Activated CD8-positive, alpha-beta memory T cell treated with anti-CD3 and anti-CD28 coated beads, Interleukin-2, amount 50 U/mL, for 48 hours (primary cell): Measurements from ENCODE around the gene RNF144A.

ENCODE experiments used
- DNase-seq: peaks from one replicate; pipeline ENCODE4 v3.0.0-alpha.2; 2020

The RNF144A gene

DNA sequence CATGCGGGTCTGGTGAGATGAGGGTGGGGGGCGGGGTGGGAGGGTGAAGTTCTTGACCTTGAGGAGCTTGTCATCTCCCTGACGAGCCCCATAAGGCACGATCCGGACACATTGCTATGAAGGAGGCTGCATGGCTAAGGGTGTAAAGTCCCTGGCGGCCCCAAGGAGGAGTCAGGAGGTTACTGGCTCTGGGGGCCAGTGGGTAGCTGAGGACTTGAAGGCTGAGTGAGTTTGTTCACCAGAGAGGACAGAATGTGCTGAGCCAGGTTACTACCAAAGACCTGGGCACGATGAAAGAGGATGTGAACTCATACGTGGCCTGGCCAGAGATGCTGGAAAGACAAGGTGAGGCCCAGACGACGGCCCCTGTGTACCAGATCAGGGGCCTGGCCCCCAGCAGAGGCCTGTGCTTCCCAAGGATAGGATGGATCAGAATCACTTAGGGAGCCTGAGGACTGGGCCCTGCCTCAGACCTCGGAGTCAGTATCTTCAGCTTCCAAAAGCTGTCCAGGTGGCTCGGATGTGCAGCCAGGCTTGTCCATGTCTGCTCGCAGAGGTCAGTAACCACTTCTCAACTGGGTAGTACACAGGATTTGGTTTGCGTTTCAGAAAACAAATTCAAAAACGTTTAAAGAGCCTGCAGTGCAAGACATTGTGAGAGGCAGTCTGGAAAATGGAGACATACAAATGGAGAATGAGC lies 110.9 kb downstream of the RNF144A start:
- DNase-seq, result no peak

DNA sequence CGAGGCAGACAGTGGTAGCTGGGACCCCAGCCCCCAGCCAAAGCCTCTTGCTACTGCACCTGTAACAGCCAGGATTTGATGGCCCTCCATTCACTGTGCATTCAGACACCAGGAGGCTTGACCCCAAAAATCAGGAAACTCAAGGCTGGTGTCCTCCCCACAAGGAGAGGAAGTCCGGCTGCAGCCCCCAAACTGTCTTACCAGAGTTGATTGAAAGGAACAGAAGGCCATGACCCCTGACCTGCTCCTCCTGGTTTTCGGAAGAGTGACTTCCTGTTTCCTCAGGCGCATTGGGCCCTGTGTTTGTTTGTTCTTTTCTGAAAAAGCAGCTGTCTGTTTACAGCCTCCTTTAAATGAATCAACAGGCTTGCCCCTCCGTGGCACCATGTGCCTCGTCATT lies 111.6 kb downstream of the RNF144A start:
- DNase-seq, result no peak

DNA sequence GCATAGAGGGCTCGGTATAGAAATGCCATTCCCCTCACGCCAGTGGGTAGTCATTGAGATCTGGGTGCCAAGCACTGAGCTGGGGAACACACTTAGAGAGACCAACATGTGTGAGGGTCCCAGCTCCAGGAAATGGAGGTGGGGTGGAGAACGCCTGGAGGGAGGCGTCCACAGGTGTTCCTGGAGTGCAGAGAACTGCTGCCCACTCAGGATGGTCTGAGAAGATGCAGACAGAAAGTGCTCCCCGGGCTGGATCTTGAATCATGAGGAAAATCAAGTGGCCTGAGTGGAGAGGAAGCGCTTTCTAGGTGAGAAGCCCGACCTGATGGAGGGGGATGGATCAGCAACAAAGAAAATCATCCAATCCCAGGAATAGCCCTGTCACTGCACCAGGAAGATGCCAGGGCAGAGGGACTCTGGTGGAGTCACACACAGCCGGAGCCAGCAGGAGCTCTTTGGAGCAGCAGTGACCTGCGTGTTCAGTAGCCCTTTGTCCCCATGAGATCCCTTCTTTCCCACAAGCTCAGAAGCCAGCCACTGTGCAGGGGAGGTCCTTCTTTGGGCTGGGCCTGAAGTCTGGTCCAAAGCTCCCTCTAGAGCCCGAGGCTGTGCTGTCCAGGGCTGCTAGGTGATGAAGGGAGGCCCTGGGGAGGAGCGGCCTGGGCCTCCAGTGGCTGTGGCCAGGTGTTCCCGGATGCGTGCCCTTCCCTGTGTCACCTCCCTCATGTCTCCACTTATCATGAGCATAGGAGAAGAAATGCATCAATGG lies 112.3 kb downstream of the RNF144A start:
- DNase-seq, result no peak

DNA sequence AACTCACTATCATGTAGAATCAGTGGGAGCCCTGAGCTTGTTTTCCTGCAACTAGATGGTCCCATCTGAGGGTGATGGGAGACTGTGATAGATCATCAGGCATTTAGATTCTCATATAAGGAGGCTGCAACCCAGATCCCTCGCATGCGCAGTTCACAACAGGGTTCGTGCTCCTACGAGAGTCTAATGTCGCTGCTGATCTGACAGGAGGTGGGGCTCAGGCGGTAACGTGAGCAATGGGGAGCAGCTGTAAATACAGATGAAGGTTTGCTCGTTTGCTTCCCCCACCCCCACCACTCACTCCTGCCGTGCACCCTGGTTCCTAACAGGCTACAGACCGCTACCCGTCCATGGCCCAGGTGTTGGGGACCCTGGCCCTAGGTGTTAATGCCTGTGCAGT lies 113.6 kb downstream of the RNF144A start:
- DNase-seq, result no peak

DNA sequence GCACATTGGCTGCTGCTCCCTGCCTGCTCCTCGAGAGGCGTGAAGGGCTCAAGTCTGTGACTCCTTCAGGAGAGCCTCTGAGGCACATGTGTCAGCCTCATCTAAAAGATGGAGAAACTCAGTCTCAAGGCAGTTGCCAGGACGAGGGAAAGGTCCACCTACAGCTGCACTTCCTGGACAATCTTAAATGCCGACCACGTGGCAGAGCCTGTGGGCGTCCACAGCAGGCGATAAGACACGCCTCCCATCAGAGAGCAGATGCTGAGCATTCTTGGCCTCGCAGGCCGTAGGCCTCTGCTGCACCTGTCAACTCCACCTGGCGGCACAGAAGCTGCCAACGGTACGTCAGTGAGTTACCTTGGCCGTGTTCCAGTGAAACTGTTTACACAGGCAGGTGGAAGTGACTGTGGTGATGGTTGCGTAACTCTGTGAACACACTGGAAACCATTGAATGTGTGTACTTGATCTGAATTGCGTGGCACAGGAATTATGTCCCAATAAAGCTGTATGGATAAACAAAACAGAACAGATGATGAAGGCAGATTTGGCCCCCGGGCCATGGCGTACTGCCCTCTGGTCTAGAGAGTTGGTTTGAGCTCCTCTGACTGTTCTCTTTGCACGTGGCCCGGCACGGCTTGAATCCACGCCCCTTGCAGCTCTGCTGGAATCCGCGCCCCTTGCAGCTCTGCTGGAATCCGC lies 114.5 kb downstream of the RNF144A start:
- DNase-seq, result no peak

DNA sequence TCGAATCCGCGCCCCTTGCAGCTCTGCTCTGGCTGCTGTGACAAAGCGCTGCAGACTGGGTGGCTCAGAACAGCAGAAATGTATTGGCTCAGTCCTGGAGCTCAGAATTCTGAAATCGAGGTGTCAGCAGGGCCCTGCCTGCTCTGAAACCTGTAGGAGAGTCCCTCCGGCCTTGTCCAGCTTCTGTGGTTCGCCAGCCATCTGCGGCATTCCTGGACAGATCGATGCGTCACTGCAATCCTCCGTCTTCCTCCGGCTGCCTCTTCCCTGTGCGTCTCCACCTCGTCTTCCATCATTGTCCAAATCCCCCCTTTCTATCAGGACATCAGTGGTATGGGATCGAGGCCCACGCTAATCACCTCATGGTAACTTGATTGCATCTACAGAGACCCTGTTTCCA lies 115.2 kb downstream of the RNF144A start:
- DNase-seq, result no peak

DNA sequence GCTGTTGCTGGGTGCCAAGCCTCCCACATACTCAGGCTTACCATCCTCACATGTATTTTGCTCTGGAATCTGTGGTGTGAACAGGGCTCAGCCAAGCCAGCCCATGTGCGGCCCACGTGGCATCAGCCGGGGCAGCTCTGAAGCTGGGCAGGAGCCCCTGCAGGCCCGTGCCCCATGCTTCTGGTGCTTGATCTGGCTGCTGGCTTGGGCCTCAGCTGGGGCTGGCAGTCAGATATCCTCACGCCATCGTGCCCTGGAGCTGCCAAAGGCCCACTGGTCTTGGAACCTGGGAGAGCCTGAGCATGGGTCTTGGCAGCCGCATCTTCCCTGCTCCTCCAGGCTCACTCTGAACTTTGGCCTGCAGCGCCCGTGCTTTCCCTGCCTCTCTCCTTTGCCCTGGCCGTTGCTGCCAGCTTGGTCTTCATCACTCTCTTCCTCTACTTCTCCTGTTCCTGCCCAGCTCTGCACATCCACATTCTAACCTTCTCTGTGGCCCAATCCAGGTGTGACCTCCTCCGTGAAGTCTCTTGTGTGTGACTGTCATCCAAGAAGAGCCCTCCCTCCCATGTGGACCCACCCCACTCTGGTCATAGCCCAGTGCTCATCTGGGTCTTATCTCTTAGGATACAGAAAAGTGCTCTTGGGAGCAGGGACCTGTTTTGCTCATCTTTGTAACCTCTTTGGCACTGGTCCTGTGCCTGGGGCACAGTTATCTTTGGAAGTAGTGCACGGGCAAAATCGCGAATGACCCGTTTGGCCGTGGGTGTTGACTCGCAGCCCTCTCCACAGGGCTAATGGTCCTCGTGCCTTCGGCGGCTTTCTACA lies 116.1 kb downstream of the RNF144A start:
- no peak for DNase-seq

DNA sequence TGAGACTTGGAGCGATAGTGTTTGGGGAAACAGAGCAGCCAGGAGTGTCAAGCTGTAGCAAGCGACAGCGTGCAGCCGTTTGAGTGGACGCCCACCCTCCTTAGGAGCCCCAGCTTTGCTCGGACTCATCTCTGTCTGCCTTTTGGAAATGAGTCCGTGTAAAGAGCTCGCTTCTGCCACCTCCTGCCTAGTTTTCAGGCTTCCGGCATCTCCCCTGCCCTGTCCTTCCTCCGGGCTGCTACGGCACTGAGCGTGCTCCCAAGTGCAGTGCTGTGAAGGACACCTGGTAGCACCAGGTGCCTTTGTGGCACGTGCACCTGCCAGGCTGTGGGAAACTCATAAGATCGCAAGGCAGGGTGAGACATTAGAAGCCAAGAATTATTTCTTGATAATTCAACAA lies 117.1 kb downstream of the RNF144A start:
- no peak for DNase-seq

DNA sequence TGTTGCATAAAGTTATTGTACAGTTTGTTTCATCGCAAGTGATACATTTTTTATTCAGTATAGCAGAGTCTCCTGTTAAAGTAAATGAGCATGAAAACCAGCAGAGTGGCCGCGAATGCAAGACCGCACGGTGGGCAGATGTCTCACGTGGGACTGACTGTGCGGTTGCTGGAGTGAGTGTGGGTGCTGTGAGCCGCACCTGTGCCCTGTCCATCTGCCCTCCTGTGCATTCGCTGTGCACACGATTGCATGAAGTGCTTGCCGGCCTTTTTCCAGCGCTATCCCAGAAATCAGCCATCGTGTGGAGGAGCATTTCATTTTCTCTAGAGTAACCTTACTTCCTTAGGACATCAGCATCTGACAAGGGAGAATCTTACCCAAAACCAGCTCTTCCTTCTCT lies 118.7 kb downstream of the RNF144A start:
- DNase-seq, result no peak

DNA sequence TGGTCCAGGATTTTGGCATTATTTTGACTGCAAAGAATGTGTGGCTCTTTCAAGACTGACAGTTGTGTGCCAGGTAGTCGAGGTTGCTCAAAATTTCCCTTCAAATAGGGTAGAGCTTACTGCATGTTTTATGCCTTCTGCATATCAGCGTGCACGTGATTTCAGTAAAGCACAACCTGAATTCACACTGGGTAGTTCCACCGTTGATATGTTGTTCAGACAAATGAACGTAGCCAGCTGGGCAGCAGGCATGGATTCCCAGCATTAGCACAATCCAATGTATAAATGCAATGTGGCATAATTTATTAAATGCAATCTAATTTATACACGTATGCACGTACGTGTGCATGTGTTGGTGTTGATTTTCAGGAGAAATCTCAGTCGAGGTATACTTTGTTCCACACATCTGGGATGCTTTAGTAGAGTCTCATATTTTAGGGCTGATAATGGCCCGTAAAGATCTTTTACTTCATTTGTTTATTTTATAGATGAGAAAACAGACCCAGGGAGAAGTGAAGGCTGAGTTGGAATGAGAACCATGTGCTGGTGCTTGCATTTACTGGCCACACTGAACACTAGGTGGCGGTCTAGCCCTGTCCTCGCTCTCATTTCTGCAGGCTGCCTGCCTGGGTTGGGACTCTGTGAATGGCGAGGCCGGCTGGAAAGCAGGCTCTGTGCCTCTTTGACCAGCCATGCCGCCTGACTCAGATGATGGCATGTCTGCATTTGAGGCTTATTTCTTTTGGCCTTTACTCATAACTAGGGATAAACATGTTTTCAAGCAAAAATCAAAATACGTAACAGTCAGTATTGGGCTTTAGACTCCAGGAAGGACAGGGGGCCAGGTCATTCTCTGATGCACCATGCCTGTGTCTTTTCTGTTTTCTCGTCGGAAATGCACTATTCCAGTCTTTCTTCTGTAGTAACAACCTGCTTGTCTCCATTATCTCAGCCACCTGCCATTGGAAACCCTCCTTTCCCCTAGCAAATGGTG lies 120.4 kb downstream of the RNF144A start:
- peak; percentile 63 for DNase-seq

DNA sequence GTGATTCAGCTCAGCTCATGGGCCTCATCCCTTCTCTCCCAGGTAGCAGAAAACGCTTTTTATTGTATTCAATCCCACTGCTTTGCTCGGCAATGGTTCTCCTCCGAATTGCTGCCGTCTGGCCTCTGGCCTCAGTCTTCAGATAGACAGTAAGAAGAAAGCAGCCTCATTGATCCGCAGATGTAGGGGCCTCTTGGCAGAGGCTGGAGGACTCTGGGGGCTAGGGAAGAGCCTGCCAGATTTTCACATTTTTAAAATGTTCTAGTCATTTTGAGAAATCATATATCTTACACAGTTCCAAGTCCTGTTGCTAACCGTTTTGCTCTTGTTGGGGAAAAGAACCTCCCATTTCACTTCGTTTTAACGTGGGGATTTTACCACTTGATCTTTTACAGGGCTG lies 123.3 kb downstream of the RNF144A start:
- DNase-seq, result no peak

DNA sequence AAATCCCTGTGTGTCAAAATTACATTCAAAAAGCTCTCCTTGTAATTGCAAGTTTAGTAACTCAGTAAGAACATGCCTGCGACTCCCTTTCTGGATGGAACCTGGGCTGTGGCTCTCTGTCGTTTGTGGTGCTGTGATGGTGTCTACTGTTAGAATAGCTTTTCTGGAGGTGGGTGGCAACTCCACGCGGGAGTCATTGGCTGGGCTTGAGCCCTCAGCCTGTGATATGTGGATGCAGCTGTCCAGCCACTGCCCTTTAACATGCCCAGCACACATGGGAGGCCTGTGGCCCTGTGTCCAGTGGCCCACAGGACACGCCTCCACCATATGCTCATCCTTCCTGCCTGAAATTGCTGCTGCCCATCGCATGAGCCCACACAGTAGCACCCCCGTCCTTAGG lies 124.2 kb downstream of the RNF144A start:
- DNase-seq, result no peak

DNA sequence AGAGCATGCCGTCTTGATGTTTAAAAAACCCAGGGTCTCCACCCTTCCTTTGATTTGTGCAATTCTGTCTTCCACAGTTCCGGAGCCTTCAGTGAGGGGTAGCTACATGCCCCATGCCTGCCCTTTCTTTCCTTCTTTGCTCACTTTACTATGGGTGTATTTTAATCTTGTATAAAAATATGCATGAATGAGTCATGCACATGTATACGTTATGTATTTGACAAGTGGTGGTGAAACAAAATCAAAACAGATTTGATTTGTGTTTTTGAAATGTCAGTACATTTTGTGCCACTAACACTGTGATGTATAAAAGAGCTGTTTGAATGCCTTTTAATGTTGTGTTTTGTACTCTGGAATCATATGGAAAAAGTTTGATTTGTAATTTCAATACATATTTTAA lies 126.5 kb downstream of the RNF144A start:
- DNase-seq, result no peak

DNA sequence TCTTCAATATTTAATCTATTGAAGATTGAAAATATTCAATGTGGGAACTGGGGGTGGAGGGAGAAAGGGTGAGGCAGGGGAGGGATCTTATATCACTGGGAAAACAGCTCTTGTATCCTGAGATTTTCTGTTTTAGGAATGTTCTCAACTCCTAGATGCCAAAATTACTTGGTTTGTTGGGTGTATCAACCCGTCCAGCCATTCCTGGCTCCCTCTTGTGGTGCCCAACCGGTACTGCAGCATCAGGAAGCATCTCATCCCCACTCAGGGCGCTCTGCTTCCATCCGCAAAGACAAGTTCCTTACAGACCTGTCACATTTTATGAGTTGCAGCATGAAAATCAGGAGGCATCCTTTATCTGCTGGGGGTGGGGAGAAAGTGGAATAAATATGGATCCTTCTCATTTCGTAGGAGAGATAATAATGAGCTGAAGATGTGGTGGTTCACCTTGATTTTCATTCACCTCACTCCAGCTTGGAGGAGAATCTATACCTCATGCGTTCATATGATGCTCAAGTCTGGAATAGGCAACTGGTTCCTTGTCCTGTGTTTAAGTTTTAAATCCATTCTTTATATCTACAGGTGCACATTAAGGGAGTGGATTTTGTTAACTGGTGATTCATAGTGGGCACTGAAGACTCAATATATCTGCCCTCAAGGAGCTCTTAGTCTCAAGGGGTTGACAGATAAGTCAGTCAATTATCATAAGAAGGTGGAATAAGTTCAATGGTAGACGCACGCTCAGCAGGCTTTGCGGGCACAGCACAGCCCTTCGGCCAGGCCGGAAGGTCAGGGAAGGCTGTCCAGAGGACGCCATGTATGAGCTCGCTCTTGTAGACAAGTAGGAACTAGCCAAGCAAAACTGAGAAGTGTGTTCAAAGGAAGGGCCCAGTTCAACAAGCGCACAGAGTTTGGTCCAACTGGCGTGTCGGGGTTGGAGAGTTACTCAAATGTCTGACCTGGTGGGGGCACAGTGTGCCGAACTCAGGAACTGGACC lies 127.3 kb downstream of the RNF144A start:
- DNase-seq, result peak; percentile 76

DNA sequence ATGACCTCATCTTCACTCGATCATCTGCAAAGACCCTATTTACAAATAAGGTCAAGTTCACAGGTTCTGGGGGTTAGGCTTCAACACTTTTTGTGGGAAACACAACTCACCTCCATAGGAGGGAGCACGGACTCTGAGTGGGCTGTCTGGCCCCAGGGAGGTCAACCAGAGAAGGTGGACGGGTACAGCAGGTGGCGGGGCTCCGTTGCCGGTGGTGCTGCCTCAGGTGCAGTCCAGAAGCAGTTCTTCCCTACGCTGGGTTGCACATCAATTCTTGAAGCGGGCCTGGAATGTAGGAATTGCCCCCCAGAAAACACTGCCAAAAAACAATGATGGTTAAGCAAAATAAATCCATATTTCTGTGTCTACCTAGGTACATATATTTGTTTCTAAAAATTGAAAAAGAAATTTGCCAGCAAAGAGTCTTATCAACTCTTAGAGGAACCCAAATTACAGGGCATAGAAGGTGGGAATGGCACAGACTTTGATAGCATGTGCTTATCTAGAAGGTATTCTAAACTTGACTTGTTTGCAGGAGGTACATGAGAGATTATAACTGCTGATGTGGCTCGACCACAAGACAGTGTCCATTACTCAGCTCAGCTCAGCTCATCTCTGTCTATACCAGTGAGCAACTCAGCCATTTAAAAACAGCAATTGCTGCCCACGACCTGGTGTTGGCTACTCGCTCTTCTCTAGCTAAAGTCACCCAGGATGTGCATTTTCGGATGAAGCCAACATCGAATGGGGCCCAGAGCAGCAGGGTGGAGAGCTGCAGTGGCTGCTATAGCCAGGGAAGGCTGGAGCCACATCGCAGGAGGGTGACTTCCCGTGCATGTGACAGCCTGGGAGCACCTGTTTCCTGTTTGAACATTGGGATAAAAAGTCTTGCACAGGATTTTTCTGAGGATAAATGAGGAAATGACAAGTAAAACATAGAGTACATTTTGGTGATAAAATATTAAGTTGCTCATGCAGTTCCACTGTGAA lies 128.7 kb downstream of the RNF144A start:
- no peak for DNase-seq

DNA sequence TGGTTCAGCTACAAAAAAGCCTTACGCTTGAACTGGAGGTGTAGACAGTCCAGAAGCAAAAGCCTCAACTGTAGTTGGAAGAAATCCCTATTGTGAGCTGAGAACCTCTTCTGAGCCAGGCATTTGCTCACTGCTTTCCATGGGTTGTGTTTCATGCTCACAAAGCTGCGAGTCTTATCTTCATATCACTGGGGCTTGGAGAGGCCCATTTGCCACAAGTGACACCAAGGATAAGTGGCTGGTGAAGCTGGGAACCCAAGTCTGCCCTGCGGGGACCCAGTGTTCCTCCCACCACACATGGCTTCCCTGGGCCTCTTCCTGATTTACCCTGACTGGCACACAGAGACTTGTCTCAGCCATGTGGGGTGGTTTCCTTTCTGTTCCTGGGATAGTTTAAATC lies 130.4 kb downstream of the RNF144A start:
- DNase-seq, result no peak

DNA sequence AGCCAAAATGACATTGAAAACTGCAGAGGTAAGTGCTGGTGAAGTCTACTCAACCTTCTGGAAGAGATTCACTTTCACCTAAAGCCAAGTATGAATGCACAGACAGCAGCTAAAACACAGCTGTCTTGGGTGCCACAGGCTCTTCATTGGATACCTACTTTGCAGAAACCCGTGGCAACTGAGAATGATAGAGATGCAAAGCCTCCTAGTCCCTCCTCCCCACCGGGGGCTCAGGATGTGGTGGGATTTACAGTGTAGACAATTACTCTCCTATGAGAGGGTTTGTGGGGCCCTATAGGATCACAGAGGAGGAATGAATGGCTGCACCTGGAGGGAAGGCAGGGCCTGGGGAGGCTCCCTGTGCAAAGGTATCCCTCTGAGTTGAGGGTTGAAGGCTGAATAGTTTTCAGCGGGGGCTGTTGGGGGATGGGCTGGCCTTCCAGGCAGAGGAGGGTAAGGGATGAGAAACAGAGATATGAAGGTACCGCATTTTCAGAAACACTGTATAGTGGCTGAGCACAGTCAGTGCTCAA lies 131.6 kb downstream of the RNF144A start:
- DNase-seq, result no peak

DNA sequence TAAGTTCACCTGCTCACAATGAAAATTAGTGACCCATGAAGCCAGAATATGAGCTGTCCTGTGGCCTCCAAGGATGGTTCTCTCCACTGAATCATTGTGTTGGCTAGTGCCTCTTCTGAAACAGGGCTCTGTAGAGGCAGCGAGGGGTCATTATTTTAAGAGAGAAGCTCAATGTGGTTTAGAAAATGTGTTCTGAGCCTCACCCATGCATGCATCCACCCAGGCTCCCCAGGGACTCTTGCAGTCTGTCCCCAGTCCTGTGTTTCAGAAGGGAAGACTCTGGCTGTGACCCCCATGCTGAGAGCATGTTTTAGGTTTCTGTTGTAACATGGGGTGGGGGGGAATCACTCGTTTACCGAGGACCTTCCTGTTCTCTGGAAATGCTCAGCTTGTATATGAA lies 135.2 kb downstream of the RNF144A start:
- DNase-seq, result no peak
